Measurements from ENCODE around the gene LMNA. TPM values are rescaled to one million over a fixed set of nuclear protein-coding genes. Genes with fewer than 3 reads are reported as not detected.
A peak's percentile ranks its signal among the peaks of the same experiment; 100 is the strongest.

Gene LMNA
- total and polyA plus RNA-seq, 10 of the 15 experiments (the other 5 are each of a cell fraction or from before 2014, with no cell fraction given) = 0.42 to 334 (median 81.1) TPM

- TF ChIP-seq ZNF592 (IDR thresholded peaks at IDR 0.05) (no peak), KDM1A (IDR thresholded peaks at IDR 0.05; ENCODE audit: borderline replicate concordance) (no peak), PAX5 (IDR thresholded peaks at IDR 0.05; ENCODE audit: borderline replicate concordance, low read depth, low read length) (peak; percentile 41; the same call in 1 of the 2 replicates), IKZF1 (conservative IDR thresholded peaks at IDR 0.05) (peak; percentile 46), IKZF2 (IDR thresholded peaks at IDR 0.05) (peak; percentile 14 to 38; a peak in 1 of 4 replicates), USF2 (IDR thresholded peaks at IDR 0.05; ENCODE audit: borderline replicate concordance, low read depth, low read length) (no peak), SKIL (IDR thresholded peaks at IDR 0.05; ENCODE audit: low read depth, poor library complexity, severe bottlenecking) (peak; percentile 27), RUNX3 (IDR thresholded peaks at IDR 0.05; ENCODE audit: low read length) (no peak), NKRF (conservative IDR thresholded peaks at IDR 0.05) (no peak), ZZZ3 (IDR thresholded peaks at IDR 0.05; ENCODE audit: control insufficient read depth, insufficient read length, low read depth) (no peak), MAX (IDR thresholded peaks at IDR 0.05; ENCODE audit: low read depth, low read length) (no peak), EED (IDR thresholded peaks at IDR 0.05; ENCODE audit: low read depth) (0 out of 2 replicates have a peak, but pooled peaks have one; percentile 47), CEBPZ (IDR thresholded peaks at IDR 0.05; ENCODE audit: low read depth, low read length) (no peak), CHD2 (IDR thresholded peaks at IDR 0.05; ENCODE audit: borderline replicate concordance, low read depth, low read length) (no peak), MYB (IDR thresholded peaks at IDR 0.05; ENCODE audit: borderline replicate concordance, low read depth, low read length) (no peak)
Observed at GRCh38 chr1:156157506-156157905, 43.0 kb downstream of the LMNA start (continued).

Data from GM12878 (cell line).